IMR-90 (cell line): ENCODE data around the gene CNTN5. TPM values are rescaled to one million over a fixed set of nuclear protein-coding genes. Genes with fewer than 3 reads are reported as not detected.

Source experiments
- ATAC-seq: fragments of 200-7000 bp; cut with Tn5 transposase; 2 replicates; pipeline ENCODE4 v1.9.1; 2020; ENCODE audit warnings: low read depth, mild to moderate bottlenecking, moderate library complexity
- BruUV-seq: library from RNA; stranded (reverse); fragments of 400-500 nt; replicated peaks from 2 replicates; lab custom pipeline; 2021; lab: Mats Ljungman, UMichigan
- CTCF ChIA-PET: fragments of 300-600 bp; formaldehyde crosslinking; extraction: SDS; loops from one replicate; lab custom pipeline; 2021; ENCODE audit warnings: antibody characterized with exemption; lab: Yijun Ruan, JAX
- POLR2A ChIA-PET: fragments of 300-600 bp; sonication (Branson Sonifier 250); formaldehyde crosslinking; loops from one replicate; lab custom pipeline; 2022; ENCODE audit warnings: antibody characterized with exemption; ENCODE audit not compliant: unreplicated experiment; lab: Charles Lee
- DNase-seq: peaks from one replicate; pipeline ENCODE4 v3.0.0; 2013
- H2AFZ ChIP-seq: replicated peaks from 2 replicates; pipeline ENCODE3; 2013; ENCODE audit warnings: low read length, mild to moderate bottlenecking; ENCODE audit not compliant: poor library complexity
- H2AK5ac ChIP-seq: 2 replicates; pipeline ENCODE4 v1.6.1; 2013; ENCODE audit warnings: low read depth, low read length, inconsistent platforms
- H2AK9ac ChIP-seq: replicated peaks from 2 replicates; pipeline ENCODE3; 2013; ENCODE audit warnings: mild to moderate bottlenecking, low read depth, low read length, moderate library complexity; ENCODE audit not compliant: poor library complexity
- H2BK120ac ChIP-seq: 2 replicates; pipeline ENCODE4 v1.6.1; 2013; ENCODE audit warnings: low read depth, low read length, inconsistent platforms
- H2BK15ac ChIP-seq: 3 replicates; pipeline ENCODE4 v1.6.1; 2013; ENCODE audit warnings: low read depth, low read length, inconsistent platforms
- H2BK20ac ChIP-seq: 2 replicates; pipeline ENCODE4 v1.6.1; 2013; ENCODE audit warnings: low read depth, mild to moderate bottlenecking, inconsistent platforms, low read length, moderate library complexity
- H2BK5ac ChIP-seq: 2 replicates; pipeline ENCODE4 v1.6.1; 2013; ENCODE audit warnings: mild to moderate bottlenecking, low read depth, low read length, inconsistent platforms; ENCODE audit not compliant: poor library complexity, severe bottlenecking
- H3K14ac ChIP-seq: replicated peaks from 2 replicates; pipeline ENCODE4 v1.6.1; 2013; ENCODE audit warnings: low read depth, low read length, inconsistent platforms
- H3K18ac ChIP-seq: 2 replicates; pipeline ENCODE4 v1.6.1; 2013; ENCODE audit warnings: low read depth, low read length, control low read depth
- H3K23ac ChIP-seq: 2 replicates; pipeline ENCODE4 v1.6.1; 2013; ENCODE audit warnings: low read depth, low read length, inconsistent platforms
- H3K27ac ChIP-seq: 2 replicates; pipeline ENCODE4 v1.5.1; 2013; ENCODE audit warnings: mild to moderate bottlenecking, control low read depth, low read length; ENCODE audit not compliant: insufficient read depth
- H3K27me3 ChIP-seq: 2 replicates; pipeline ENCODE4 v1.6.1; 2013; ENCODE audit warnings: low read length; ENCODE audit not compliant: control insufficient read depth, insufficient read depth
- H3K36me3 ChIP-seq: 2 replicates; pipeline ENCODE4 v1.6.1; 2013; ENCODE audit warnings: low read length, mixed read lengths; ENCODE audit not compliant: control insufficient read depth, insufficient read depth
- H3K4ac ChIP-seq: 2 replicates; pipeline ENCODE4 v1.6.1; 2013; ENCODE audit warnings: low read depth, low read length, inconsistent platforms
- H3K4me1 ChIP-seq: 2 replicates; pipeline ENCODE4 v1.6.1; 2013; ENCODE audit warnings: low read length, mixed read lengths; ENCODE audit not compliant: control insufficient read depth, insufficient read depth
- H3K4me2 ChIP-seq: 2 replicates; pipeline ENCODE4 v1.6.1; 2013; ENCODE audit warnings: low read depth, mild to moderate bottlenecking, control low read depth, low read length, moderate library complexity
- H3K4me3 ChIP-seq: 2 replicates; pipeline ENCODE4 v1.5.1; 2013; ENCODE audit warnings: low read depth, mild to moderate bottlenecking, control low read depth, low read length, moderate library complexity; ENCODE audit not compliant: insufficient read depth
- H3K56ac ChIP-seq: 2 replicates; pipeline ENCODE4 v1.6.1; 2013; ENCODE audit warnings: low read length, inconsistent platforms; ENCODE audit not compliant: insufficient read depth; ENCODE audit errors: extremely low read depth
- H3K79me1 ChIP-seq, 2 experiments: 2 replicates each; pipeline ENCODE4 v1.6.1; 2013; ENCODE audit warnings: low read length in 2 of 2, inconsistent platforms in 1 of 2, low read depth in 1 of 2
- H3K9ac ChIP-seq: 2 replicates; pipeline ENCODE4 v1.6.1; 2013; ENCODE audit warnings: low read depth, low read length, control low read depth
- H3K9me1 ChIP-seq: 2 replicates; pipeline ENCODE4 v1.6.1; 2013; ENCODE audit warnings: low read length, inconsistent platforms; ENCODE audit not compliant: insufficient read depth
- H3K9me3 ChIP-seq: 2 replicates; pipeline ENCODE4 v1.6.1; 2013; ENCODE audit warnings: low read length; ENCODE audit not compliant: control insufficient read depth, insufficient read depth
- H4K20me1 ChIP-seq: 2 replicates; pipeline ENCODE4 v1.6.1; 2013; ENCODE audit warnings: low read length, inconsistent platforms; ENCODE audit not compliant: insufficient read depth
- H4K5ac ChIP-seq: 2 replicates; pipeline ENCODE4 v1.6.1; 2013; ENCODE audit warnings: mild to moderate bottlenecking, low read depth, low read length, control low read depth
- H4K8ac ChIP-seq, 2 experiments: 2 replicates each; pipeline ENCODE4 v1.6.1; 2013; ENCODE audit warnings: low read depth in 2 of 2, low read length in 2 of 2, control low read depth in 1 of 2, inconsistent platforms in 1 of 2
- H4K91ac ChIP-seq: 2 replicates; pipeline ENCODE4 v1.6.1; 2013; ENCODE audit warnings: low read depth, low read length, inconsistent platforms; ENCODE audit not compliant: insufficient read depth
- MAFK ChIP-seq: IDR thresholded peaks from 2 replicates; pipeline ENCODE4 v1.6.1; 2012; ENCODE audit warnings: low read depth, low read length, improper control_type of control experiment
- WGBS, 2 experiments: methylation state at CpG; one replicate each; pipeline versions ENCODE4 v1.1.5 to v1.1.7; 2013; ENCODE audit warnings: missing lambda C conversion rate in 2 of 2; ENCODE audit not compliant: insufficient read length in 1 of 2; ENCODE audit errors: extremely low coverage in 2 of 2; 5-methylcytosine and 5-hydroxymethylcytosine counted together
- dilution Hi-C: fragments of 300-500 bp; cut with HindIII; formaldehyde crosslinking; loops from one replicate; pipeline ENCODE4 v1.14.3; 2018; ENCODE audit warnings: low sequenced_read_pairs; ENCODE audit not compliant: unreplicated experiment
- in situ Hi-C: fragments of 300-500 bp; cut with MboI; formaldehyde crosslinking; loops from 3 replicates; pipeline ENCODE4 v1.14.3; 2019; ENCODE audit warnings: low sequenced_read_pairs, inconsistent platforms, mixed read lengths
- intact Hi-C: fragments of 100-400 bp; cut with micrococcal nuclease; formaldehyde crosslinking; loops from 2 replicates; pipeline ENCODE4 v1.10.0; 2022
- polyA plus RNA-seq, 3 experiments: library from polyadenylated mRNA; depleted of rRNA; stranded (reverse); fragments of >200 nt; gene quantifications; 2 replicates each; pipeline ENCODE4 v1.2.3, GENCODE V29; 2012; ENCODE audit warnings: low replicate concordance in 1 of 3
- total RNA-seq: library from RNA; depleted of rRNA; stranded (reverse); fragments of >200 nt; gene quantifications from 2 replicates; pipeline ENCODE4 v1.2.3, GENCODE V29; 2012

The CNTN5 gene
- total and polyA plus RNA-seq, 2 of the 4 experiments (the other 2 are of a cell fraction), result not detected

- no peak overlapping the region for H2AFZ ChIP-seq
- H3K27ac ChIP-seq, result no peak overlapping the region
- no peak overlapping the region for H4K91ac ChIP-seq
- no peaks in the 10 kb centered on the region; the same call in 1 of the 2 replicates for H3K4me1 ChIP-seq
- BruUV-seq, result no TSS peak
- H2BK120ac ChIP-seq, result no peak overlapping the region
- H2AK9ac ChIP-seq, result no peak overlapping the region
- no peak overlapping the region for H3K9ac ChIP-seq
- dilution Hi-C loops (no loop called here), in situ Hi-C loops (no loop called here), intact Hi-C loops (no loop called here)
- POLR2A ChIA-PET, result no interaction called here
- DNase-seq (no peak), ATAC-seq (no peak)
- no peaks in the 10 kb centered on the region for H3K9me3 ChIP-seq
- H2BK20ac ChIP-seq, result no peak overlapping the region
- no peak for TF ChIP-seq MAFK
- no peaks in the 10 kb centered on the region for H3K27me3 ChIP-seq
- no peaks in the 10 kb centered on the region for H3K36me3 ChIP-seq
- CTCF ChIA-PET, result no interaction called here
- no peak overlapping the region for H3K56ac ChIP-seq
- no peak overlapping the region for H3K18ac ChIP-seq
- H4K8ac ChIP-seq, result no peak overlapping the region
- H3K79me1 ChIP-seq, result no peaks in the 10 kb centered on the region
- no peak overlapping the region for H3K14ac ChIP-seq
- no peaks in the 10 kb centered on the region for H4K20me1 ChIP-seq
- no peak overlapping the region for H3K4me3 ChIP-seq
- no peaks in the 10 kb centered on the region for H3K9me1 ChIP-seq
- H4K5ac ChIP-seq, result no peak overlapping the region
- H3K23ac ChIP-seq, result no peak overlapping the region
- no CpG with 5 or more reads among the region's 1 CpG for WGBS, 2 experiments
- H2BK15ac ChIP-seq, result no peak overlapping the region
- no peak overlapping the region for H2AK5ac ChIP-seq
- H3K4ac ChIP-seq, result no peak overlapping the region
- no peak overlapping the region for H3K4me2 ChIP-seq
- no peak overlapping the region for H2BK5ac ChIP-seq
Observed at GRCh38 chr11:99535406-99535805, 514.7 kb downstream of the CNTN5 start.
